NCI-H510A treated with DMSO at 0.1 percent for 48 hours (cell line): Measurements from ENCODE around the gene UBXN7.
"Not testable (repeated sequence)": the region's sequence is repeated elsewhere in the genome, so short reads cannot be mapped to it uniquely, and the experiment has no call there.

Experiments used
- DNase-seq: peaks from one replicate; lab custom pipeline; 2025; lab: John Stamatoyannopoulos, UW

UBXN7 gene, protein sequence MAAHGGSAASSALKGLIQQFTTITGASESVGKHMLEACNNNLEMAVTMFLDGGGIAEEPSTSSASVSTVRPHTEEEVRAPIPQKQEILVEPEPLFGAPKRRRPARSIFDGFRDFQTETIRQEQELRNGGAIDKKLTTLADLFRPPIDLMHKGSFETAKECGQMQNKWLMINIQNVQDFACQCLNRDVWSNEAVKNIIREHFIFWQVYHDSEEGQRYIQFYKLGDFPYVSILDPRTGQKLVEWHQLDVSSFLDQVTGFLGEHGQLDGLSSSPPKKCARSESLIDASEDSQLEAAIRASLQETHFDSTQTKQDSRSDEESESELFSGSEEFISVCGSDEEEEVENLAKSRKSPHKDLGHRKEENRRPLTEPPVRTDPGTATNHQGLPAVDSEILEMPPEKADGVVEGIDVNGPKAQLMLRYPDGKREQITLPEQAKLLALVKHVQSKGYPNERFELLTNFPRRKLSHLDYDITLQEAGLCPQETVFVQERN

DNA sequence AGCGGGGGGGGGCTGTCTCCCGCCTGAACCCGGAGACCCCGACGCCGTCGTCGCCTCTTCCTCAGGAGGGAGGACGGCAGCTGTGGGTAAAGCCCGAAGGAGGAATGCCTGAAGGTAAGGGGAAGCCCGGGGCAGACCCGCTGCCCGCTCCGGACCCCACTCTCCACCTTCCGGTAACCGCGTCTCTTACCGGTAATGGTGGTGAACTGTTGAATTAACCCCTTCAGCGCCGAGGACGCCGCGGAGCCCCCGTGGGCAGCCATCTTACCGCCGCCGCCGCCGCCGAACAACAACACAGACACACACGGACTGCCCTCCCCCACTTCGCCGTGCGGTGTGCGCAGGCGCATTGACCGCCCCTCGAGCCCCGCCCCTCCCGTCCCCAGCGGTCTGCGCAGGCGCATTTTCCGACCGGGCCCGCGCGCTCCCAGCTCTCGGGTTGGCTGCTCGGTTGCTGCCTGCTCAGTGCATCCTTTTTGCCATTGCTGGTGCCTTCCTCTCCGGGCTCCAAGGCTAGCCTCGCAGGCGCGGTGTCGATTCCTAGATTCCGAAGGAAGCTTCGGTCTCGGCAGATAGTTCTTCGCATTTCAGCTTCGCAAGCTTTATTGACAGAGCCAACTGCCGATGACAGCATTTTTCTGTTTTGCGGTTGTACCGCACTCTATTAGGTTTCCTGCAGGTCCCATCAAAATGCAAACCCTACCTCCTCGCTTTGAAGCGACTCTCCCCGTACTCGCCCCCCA is at the start of gene UBXN7:
Gene UBXN7 (minus strand): TSS at position 291 of the 743 bp plus-strand sequence. CDS start 28 bp downstream, at position 263.
- peak; percentile 94 for DNase-seq

DNA sequence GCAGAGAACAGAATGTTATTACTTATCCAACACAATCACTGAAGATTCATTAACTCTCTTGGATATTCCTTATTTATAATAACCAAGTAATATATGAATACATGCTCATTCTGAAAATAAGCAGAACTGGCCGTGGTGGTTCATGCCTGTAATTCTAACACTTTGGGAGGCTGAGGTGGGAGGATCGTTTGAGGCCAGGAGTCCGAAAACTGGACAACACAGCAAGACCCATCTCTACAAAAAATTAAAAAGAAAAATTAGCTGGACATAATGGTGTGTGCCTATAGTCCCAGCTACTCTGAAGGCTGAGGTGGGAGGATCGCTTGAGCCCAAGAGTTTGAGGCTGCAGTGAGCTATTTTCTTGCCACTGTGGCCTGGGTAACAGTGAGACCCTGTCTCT is 45.5 kb upstream of the UBXN7 start:
- DNase-seq = no peak

DNA sequence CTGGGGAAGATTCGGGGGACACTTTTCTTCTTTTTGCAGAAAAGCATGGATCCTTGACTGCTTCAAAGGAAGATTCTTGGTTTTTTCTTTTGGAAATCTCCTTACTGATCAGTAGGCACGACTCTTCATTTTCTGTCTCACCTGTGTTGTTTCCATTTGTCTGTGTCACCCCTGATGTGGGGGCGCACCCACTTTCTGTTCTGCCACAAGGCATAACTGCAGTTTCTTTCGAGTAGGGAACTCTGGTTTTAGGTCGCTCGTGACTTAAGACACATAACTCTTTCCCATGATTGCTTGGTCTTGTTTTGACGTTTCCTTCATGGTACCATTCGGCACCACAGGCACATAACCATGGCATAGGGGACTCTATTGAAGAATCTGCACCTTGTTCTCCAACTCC is 40.1 kb upstream of the UBXN7 start:
- no peak for DNase-seq

DNA sequence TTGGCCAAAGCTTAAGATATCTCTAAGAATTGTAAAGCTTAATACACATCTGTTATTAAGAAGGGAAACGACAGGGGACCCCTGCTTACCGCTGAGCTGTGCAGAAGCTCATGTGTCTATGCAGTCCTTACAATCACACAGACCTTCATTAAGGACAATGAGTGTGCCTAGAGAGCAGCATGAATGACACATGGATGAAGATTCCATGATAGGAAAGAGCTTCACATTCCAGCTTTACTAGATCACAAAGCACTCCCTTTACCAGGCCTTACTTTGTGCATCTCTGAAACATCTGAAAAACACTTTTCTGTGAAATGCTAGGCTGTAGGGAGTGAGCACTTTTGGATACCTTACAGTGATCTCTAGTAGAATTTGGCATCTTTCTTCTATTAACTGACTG is 39.3 kb upstream of the UBXN7 start:
- no peak for DNase-seq

DNA sequence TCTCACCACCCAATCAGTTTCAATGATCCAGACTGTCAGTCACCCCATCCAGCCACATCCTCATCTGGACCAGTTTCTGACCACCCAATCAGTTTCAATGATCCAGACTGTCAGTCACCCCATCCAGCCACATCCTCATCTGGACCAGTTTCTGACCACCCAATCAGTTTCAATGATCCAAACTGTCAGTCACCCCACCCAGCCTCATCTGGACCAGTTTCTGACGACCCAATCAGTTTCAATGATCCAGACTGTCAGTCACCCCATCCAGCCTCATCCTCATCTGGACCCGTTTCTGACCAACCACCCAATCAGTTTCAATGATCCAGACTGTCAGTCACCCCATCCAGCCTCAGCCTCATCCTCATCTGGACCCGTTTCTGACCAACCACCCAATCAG is 38.0 kb upstream of the UBXN7 start:
- not testable (repeated sequence) for DNase-seq

DNA sequence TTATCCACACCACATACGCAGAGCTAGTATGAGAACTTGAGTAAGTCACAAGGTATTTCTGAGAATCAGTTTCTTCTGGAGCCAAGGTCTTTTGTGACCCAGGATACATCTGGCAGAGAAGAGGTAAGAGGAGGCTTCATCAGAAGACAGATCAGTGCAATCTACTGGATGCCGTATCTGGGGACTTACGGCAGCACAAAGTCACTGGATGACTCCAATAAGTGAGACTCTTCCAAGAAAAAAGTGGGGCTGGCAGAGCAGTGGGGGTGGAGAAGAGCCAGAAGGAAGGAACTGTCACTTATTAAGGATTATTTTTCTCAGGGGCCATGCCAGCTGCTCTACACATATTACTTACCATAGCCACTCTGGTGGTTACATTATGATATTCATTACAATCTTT is 31.6 kb upstream of the UBXN7 start:
- no peak for DNase-seq

DNA sequence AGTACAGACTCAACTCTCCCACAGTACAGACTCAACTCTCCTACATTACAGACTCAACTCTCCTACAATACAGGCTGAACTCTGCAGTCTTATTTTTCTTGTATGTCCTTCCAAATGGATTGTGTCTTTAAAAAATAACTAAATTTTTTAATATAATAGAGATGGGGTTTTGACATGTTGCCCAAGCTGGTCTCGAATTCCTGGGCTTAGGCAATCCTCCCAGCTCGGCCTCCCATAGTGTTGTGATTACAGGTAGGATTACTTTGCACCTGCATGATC is 31.2 kb upstream of the UBXN7 start:
- DNase-seq = no peak

DNA sequence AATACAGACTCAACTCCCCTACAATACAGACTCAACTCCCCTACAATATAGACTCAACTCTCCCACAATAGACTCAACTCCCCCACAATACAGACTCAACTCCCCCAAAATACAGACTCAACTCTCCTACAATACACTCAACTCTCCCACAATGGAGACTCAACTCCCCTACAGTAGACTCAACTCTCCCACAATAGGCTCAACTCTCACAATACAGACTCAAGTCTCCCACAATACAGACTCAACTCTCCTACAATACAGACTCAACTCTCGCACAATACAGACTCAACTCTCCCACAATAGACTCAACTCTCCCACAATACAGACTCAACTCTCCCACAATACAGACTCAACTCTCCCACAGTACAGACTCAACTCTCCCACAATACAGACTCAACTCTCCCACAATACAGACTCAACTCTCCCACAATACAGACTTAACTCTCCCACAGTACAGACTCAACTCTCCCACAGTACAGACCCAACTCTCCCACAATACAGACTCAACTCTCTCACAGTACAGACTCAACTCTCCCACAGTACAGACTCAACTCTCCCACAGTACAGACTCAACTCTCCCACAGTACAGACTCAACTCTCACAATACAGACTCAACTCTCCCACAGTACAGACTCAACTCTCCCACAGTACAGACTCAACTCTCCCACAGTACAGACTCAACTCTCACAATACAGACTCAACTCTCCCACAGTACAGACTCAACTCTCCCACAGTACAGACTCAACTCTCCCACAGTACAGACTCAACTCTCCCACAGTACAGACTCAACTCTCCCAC is 30.7 kb upstream of the UBXN7 start:
- not testable (repeated sequence) for DNase-seq

DNA sequence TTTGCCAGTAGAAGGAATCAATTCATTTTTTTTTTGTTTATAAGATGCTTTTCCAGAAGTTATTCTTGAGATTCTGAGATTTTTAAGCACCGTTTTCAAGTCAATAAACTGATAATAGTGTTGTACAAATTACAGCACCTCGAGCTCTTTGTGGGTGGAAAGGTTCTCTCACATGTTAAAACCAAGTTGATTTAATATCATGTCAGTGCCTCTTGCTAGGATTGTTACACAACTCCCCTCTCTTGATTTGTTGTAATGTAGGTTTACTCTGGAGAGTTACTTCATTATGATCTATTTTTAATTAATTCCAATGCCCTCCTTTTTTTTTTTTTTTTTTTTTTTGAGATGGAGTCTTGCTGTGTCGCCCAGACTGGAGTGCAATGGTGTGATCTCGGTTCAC is 25.8 kb upstream of the UBXN7 start:
- DNase-seq = no peak

DNA sequence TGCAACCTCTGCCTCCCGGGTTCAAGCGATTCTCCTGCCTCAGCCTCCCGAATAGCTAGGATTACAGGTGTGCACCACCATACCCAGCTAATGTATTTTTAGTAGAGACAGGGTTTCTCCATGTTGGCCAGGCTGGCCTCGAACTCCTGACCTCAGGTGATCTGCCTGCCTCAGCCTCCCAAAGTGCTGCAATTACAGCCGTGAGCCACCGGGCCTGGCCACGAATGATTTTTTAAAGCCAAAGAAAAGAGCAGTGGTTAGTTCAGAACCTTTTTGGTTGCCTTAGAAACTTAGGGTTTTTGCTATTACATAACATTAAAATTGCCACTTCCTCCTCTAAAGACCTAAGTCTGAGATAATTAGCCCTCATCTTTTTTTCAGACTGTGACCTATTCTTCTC is 25.2 kb upstream of the UBXN7 start:
- not testable (repeated sequence) for DNase-seq

DNA sequence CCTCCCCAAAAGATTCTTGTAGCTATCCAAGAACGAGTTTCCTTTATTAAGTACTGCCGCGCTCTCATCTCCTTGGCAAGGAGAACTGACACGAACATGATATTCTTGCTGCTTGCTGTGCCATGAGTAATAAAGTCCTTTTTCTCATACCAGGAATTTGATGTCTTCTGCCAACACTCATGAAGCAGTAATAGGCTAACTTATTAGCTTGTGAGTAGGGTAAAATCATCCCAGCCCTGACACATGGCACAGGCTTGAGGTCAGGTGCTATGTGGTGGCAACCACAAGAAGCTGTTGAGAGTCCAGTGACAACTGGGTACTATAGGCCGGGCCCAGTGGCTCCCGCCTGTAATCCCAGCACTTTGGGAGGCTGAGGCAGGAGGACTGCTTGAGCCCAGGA is 22.7 kb upstream of the UBXN7 start:
- DNase-seq = no peak

DNA sequence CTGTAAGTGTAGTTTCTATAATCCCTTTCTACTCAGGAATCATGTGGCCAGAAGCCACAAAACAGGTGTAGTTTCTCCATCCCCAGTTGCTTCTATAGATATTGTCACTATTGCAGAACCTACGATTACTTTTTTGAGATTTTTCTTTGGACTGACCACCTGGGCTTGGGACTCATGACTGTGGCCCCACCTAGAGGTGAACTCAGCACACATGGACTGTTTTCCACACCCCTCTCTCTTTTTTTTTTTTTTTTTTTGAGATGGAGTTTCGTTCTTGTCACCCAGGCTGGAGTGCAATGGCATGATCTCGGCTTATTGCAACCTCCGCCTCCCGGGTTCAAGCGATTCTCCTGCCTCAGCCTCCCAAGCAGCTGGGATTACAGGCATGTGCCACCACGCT is 13.2 kb upstream of the UBXN7 start:
- DNase-seq = not testable (repeated sequence)

DNA sequence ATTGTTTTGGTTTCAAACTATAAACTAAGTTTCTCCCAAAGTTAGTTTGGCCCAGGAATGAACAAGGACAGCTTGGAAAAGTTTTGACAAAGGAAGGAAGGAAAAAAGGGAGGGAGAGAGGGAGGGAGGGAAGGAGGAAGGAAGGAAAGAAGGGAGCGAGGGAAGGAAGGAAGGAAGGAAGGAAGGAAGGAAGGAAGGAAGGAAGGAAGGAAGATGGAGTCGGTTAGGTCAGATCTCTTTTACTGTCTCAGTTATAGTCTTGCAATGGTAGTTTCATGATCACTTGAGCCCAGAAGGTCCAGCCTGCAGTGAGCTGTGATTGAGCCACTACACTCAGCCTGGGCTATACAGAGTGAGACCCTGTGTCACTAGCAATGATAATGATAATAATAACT is 12.3 kb upstream of the UBXN7 start:
- no peak for DNase-seq

DNA sequence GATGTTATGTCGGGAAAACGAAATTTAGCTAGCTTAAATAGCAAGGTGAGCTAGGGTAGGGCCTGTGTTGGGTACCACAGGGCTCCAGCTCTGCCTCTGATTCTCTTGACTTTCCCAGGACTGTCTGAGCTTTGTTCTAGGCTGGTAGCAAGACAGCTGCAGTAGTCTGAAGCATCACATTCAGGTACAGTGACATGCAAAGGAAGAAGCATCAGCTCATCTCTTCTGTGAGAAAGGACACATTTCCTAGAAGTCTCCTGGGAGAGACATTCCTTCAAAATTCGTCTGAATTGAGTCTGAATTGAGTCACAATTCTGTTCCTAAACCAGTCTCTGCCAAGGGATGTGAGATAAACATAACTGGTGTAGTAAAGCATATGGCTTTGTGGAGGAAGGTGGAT is 8.5 kb upstream of the UBXN7 start:
- DNase-seq = no peak

DNA sequence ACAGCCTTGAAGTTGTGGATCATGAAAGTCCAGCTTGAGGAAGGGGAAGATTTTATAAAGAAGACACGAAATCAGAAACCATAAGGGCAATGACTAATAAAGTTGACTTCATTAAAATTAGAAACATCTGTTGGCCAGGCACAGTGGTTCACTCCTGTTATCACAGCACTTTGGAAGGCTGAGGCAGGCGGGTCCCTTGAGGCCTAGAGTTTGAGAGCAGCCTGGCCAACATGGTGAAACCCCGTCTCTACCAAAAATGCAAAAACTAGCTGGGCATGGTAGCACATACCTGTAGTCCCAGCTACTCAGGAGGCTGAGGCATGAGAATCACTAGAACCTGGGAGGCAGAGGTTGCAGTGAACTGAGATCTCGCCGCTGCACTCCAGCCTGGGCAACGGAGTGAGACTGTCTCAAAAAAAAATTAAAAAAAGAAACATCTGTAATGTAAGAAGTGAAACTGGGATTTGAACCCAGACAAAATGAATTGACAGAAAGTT is 7.9 kb upstream of the UBXN7 start:
- no peak for DNase-seq

DNA sequence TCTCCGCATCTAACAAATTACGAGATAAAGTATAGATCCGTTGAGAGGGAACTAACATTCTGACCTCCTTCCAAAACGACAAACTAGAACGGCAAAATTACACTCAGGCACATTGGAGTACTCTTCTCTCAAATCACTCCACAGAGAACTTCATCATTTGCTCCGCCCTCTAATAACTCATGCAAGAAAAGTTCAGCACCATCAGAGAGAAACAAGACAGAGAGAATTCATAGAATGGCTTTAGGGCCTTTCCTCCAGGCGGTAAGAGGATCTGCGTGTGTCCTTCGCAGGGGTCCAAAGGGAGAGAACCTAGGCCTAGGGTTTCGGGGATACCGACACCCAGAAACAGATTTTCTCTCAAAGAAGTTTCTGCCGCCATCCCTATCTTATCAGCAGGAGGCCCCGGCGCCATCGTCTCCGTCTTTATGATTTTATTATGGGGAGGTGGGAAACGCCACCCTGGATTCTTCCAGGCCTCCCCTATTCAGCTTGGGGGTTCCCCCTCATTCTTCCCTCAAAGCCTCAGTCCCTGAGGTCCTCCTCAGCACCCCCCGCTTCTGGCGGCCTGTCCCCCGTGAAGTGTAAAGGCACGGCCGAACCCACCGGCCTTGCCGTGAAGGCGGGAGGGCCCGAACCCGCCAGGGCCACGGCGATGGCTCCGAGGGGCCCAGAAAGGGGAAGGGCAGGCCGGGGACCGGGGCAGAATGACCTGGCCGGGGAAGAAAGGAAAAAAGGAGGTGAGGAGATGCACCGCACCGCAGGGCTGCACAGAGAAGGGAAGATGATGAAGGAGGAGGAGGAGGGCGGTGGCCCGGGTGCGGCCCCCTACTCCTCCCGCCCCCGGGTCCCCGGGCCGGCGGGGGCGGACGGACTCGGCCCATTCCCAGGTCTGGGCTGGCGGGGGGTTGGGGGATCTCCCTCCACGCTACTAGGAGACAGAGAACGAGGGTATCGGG is 768 bp downstream of the UBXN7 start:
- peak; percentile 69 for DNase-seq

DNA sequence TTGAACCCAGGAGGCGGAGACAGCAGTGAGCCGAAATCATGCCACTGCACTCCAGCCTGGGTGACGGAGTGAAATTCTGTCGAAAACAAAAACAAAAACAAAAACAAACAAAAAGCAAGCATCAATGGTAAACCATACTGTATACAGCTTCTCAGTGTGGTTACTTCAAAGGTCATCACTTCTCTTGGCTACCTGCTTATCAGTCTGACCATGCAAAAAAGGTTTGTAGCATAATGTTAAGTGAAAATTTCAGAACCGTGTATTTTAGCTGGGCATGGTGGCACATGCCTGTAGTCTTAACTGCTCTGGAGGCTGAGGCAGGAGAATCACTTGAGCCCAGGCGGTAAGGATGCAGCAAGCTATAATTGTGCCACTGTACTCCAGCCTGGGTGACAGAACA is 4.2 kb downstream of the UBXN7 start:
- no peak for DNase-seq

DNA sequence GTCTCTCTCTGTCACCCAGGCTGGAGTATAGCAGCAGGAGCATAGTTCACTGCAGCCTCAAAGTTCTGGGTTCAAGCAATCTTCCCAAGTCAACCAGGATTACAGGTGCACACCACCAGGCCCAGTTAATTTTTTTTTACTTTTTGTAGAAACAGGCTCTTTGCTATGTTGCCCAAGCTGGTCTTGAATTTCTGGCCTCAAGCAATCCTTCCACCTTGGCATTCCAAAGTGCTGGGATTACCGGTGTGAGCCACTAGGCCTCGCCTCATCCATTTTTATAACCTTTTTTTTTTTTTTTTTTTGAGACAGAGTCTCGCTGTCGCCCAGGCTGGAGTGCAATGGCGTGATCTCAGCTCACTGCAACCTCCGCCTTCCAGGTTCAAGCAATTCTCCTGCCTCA is 7.8 kb downstream of the UBXN7 start:
- not testable (repeated sequence) for DNase-seq

DNA sequence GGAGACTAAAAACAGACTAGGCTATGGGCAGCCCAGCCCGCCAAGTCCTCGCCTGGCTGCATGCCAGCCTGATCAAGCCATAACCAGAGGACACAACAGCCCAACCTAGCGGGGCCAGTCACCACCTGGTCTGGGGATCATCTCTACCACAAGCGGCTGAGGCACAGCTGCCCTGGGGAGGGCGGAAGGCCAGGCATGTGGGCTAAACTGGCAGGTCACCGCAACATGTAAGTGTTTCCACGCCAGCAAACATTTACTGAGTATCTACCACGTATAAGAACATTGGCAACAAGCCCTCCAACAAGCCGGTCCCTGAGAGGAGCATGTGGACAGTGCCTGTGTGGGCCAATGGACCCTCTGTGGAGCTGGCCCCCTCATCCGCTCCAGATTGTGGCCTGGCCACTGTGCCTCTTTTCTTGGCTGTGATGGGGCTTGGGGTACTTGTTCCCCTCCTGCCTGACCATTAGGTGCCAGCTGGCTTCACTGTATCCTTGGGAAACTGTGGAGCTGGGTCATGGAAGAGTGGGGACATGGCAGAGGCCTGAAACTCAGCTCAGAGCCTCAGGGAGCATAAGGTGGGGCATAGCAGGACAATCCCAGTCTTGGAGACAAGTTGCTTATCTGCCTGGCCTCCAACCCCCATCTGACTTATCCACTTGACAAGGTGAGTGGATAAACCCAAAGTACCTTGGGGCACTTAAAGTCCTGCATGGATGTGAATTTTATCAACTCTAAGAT is 9.0 kb downstream of the UBXN7 start:
- peak; percentile 66 for DNase-seq

DNA sequence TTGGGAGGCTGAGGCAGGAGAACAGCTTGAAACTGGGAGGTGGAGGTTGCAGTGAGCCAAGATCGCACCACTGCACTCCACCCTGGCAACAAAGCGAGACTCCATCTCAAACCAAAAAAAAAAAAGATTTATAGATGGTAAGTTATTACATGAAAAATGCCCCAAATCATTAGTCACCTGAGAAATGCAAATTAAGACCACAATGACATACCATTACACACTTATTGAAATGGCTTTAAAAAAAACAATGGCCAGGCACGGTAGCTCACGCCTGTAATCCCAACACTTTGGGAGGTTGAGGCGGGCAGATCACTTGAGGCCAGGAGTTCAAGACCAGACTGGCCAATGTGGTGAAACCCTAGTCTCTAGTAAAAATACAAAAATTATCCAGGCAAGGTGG is 10.6 kb downstream of the UBXN7 start:
- DNase-seq = not testable (repeated sequence)

DNA sequence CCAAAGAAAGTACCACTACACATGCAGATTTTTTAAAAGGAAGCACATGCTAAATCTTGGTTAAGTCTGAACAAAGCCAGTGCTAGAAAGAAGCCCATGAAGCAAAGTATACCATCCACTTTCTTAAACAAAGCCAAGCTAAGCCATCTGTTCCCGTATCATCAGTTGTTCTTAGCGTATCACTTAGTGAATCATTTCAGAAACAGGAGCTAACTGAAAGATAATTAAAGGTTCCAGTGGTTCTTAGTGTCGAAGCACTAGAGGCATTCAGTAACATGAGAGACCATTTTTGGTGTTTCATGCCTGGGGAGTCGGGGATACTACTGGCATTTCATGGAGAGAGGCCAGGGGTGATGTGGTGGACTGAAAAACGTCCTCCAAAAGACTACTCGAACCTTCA is 12.8 kb downstream of the UBXN7 start:
- no peak for DNase-seq
